ENCODE measurements around the gene GFI1. TPM values are rescaled to one million over a fixed set of nuclear protein-coding genes. Genes with fewer than 3 reads are reported as not detected.

GFI1 gene
- total RNA-seq, 1 donor from 2014 or later = 0.34 TPM

DNA sequence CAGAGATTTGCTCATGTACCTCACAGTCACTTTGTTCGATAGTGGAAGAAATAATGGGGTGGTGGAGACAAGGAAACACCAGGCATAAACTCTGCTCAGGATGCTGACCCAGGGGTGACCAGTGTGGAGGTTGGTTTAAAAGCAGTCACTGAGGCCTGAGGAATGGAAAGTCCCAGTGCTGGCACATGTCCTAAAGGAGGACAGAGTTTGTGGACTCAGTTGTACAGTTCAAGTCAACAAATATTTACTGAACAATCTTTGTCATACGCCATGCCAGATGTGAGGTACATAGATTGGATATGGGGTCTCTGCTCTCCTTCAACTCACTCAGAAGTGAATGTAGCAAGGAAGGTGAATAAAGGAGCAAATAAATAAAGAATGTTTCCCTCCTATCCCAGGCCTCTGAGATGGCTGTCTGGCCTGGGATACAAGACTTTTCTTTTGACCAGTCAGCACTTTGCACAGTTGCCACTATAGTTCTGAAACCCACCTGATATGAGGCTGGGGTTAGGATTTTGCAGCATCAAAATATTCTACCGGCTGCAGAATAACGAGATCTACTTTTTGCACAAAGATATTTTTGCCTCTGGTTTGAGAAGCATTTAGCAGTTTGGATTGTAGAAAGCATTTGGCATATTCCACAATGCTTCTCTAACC is 7.9 kb upstream of the GFI1 start:
- Mint-ChIP-seq H3K36me3 (no peaks in the 10 kb centered on the region), H3K27me3 (ENCODE audit: low read depth) (peaks cover 55% of the 10 kb centered on the region), H3K9me3 (peaks cover 4% of the 10 kb centered on the region), H3K27ac (no peak overlapping the region), H3K4me1 (no peaks in the 10 kb centered on the region), H3K4me3 (no peak overlapping the region)
- TF ChIP-seq, protein P1, sequence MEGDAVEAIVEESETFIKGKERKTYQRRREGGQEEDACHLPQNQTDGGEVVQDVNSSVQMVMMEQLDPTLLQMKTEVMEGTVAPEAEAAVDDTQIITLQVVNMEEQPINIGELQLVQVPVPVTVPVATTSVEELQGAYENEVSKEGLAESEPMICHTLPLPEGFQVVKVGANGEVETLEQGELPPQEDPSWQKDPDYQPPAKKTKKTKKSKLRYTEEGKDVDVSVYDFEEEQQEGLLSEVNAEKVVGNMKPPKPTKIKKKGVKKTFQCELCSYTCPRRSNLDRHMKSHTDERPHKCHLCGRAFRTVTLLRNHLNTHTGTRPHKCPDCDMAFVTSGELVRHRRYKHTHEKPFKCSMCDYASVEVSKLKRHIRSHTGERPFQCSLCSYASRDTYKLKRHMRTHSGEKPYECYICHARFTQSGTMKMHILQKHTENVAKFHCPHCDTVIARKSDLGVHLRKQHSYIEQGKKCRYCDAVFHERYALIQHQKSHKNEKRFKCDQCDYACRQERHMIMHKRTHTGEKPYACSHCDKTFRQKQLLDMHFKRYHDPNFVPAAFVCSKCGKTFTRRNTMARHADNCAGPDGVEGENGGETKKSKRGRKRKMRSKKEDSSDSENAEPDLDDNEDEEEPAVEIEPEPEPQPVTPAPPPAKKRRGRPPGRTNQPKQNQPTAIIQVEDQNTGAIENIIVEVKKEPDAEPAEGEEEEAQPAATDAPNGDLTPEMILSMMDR (IDR thresholded peaks at IDR 0.05; ENCODE audit: unreplicated experiment) = no peak
- no peak for DNase-seq (ENCODE audit: low spot score in 2 of 2, unreplicated experiment in 2 of 2)

DNA sequence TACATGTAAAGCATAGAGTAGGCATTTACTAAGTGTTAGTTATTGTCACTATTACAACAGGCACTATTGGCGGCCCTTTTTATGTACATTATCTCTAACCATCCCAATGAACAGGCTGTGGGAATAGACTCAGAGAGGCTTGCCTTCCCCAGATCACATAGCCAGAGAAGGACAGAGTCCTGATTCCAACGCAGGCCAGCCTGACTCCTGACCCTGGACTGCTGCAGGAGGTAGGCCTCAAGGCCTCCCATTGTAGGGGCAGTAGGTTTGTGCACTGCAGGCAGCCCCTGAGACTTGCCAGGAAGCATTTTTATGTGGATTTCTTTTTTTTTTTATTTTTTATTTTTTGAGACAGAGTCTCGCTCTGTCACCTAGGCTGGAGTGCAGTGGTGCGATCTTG is 6.4 kb upstream of the GFI1 start:
- H3K27me3 Mint-ChIP-seq (ENCODE audit: low read depth) = peaks cover 65% of the 10 kb centered on the region

DNA sequence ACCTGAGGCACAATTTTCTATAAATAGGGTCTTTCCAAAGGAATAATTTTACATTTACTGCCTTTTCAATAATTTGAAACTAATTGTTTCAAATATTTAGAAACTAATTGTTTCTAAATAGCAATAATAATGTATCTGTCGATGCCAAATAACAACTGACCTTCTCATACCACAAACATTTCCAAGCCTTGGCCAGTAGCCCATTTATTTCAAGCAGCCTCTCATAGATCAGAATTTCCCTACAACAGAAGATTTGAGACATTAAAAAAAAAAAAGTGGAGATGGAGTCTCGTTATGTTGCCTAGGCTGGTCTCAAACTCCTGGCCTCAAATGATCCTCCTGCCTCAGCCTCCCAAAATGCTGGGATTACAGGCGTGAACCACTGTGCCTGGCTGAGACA is 2.1 kb upstream of the GFI1 start:
- peaks cover 83% of the 10 kb centered on the region for H3K27me3 Mint-ChIP-seq (ENCODE audit: low read depth)
- no peak overlapping the region for H3K4me3 Mint-ChIP-seq
- peaks cover 18% of the 10 kb centered on the region for H3K4me1 Mint-ChIP-seq
- no peaks in the 10 kb centered on the region for H3K9me3 Mint-ChIP-seq
- H3K27ac Mint-ChIP-seq = no peak overlapping the region
- H3K36me3 Mint-ChIP-seq = no peaks in the 10 kb centered on the region
- TF ChIP-seq, protein P1 (IDR thresholded peaks at IDR 0.05; ENCODE audit: unreplicated experiment) = no peak
- no peak for DNase-seq (ENCODE audit: low spot score in 2 of 2, unreplicated experiment in 2 of 2)

More for the DNA sequence above, 6.4 kb upstream of the GFI1 start:
- TF ChIP-seq, protein P1 (IDR thresholded peaks at IDR 0.05; ENCODE audit: unreplicated experiment) = no peak
- Mint-ChIP-seq H3K4me1 (no peaks in the 10 kb centered on the region), H3K9me3 (no peaks in the 10 kb centered on the region), H3K27ac (no peak overlapping the region), H3K36me3 (no peaks in the 10 kb centered on the region), H3K4me3 (no peak overlapping the region)
- DNase-seq (ENCODE audit: low spot score in 2 of 2, unreplicated experiment in 2 of 2) = no peak

DNA sequence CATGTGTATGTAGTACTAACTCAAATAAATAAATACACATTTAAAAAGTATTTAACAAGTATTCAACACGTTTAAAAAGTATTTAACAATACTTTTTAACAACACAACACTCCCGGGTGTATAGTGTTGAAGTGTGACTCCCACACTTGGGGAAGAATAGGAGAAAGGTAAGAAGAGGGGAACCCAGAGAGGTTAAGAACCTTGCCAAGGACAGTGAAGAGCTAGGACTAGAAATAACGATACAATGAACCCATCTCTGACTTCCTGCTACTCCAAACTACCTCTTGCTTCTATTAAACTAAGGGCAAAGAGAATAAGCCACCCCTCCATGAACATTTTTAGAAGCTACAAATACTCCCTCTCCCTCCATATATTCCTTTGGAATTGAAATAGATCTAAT is 1.7 kb upstream of the GFI1 start:
- peaks cover 20% of the 10 kb centered on the region for H3K4me1 Mint-ChIP-seq
- no peak overlapping the region for H3K4me3 Mint-ChIP-seq
- H3K36me3 Mint-ChIP-seq = no peaks in the 10 kb centered on the region
- TF ChIP-seq, protein P1 (IDR thresholded peaks at IDR 0.05; ENCODE audit: unreplicated experiment) = no peak
- H3K9me3 Mint-ChIP-seq = no peaks in the 10 kb centered on the region
- DNase-seq (ENCODE audit: low spot score in 2 of 2, unreplicated experiment in 2 of 2) = no peak
- H3K27ac Mint-ChIP-seq = no peak overlapping the region
- H3K27me3 Mint-ChIP-seq (ENCODE audit: low read depth) = peaks cover 87% of the 10 kb centered on the region

DNA sequence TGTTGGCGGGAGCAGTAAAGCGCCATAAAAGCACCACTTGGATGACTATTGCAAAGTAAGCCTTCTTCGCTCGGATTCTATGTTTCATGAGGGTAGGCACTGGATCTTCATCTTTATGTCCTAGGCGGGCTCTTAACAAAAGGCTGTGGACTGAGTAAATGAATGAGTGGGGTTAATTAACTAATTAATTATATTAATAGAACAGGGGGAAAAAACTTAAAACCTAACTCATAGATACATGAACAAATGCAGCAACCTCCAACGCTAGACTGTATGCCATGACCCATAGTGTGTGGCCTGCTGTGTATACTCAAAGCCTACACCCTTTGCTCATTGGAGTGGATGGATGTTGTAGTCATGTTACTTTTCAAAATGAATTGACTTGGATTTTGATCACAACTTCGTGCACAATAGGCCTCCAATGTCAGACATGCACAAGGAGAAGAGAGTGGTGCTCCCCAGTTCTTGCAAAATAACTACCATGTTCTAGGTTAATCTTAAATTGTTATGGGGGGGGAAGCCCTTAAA is 417 bp upstream of the GFI1 start:
- no peak for DNase-seq (ENCODE audit: low spot score in 2 of 2, unreplicated experiment in 2 of 2)
- Mint-ChIP-seq H3K4me1 (peaks cover 31% of the 10 kb centered on the region), H3K9me3 (no peaks in the 10 kb centered on the region), H3K27me3 (ENCODE audit: low read depth) (peaks cover 90% of the 10 kb centered on the region), H3K27ac (no peak overlapping the region), H3K36me3 (no peaks in the 10 kb centered on the region), H3K4me3 (peak overlapping the region; percentile 22)
- TF ChIP-seq, protein P1 (IDR thresholded peaks at IDR 0.05; ENCODE audit: unreplicated experiment) = no peak
